GM12878 (cell line): ENCODE measurements around the gene KRTAP5-7. TPM values are rescaled to one million over a fixed set of nuclear protein-coding genes. Genes with fewer than 3 reads are reported as not detected.

Source experiments
- ATAC-seq: fragments of 200-7000 bp; cut with Tn5 transposase; 3 replicates; pipeline ENCODE4 v1.9.1; 2020; ENCODE audit warnings: mild to moderate bottlenecking, moderate library complexity
- BruUV-seq: library from RNA; stranded (reverse); fragments of 400-500 nt; replicated peaks from 2 replicates; lab custom pipeline; 2021; lab: Mats Ljungman, UMichigan
- CTCF ChIA-PET: fragments of 300-600 bp; sonication (Branson Sonifier 250); formaldehyde crosslinking; extraction: SDS; loops from one replicate; lab custom pipeline; 2021; ENCODE audit warnings: inconsistent platforms; lab: Yijun Ruan, JAX
- POLR2A ChIA-PET: fragments of 350-600 bp; formaldehyde crosslinking; extraction: SDS; loops from one replicate; lab custom pipeline; 2021; ENCODE audit warnings: inconsistent platforms; lab: Charles Lee
- RAD21 ChIA-PET: fragments of 300-600 bp; sonication (Branson Sonifier 250); formaldehyde crosslinking; loops from one replicate; lab custom pipeline; 2023; ENCODE audit warnings: antibody characterized with exemption; ENCODE audit not compliant: unreplicated experiment; lab: Charles Lee
- SMC1A ChIA-PET: fragments of 300-600 bp; sonication (Branson Sonifier 250); formaldehyde crosslinking; loops from one replicate; lab custom pipeline; 2023; ENCODE audit not compliant: unreplicated experiment, uncharacterized antibody; lab: Charles Lee
- DNase-seq: peaks from one replicate; pipeline ENCODE4 v3.0.0-alpha.2; 2011; ENCODE audit warnings: low read depth, low spot score
- FAIRE-seq: peaks from 3 replicates; lab custom pipeline; 2011; peaks lifted over from hg19 to GRCh38; lab: Jason Lieb, UNC
- H2AFZ ChIP-seq: 2 replicates; pipeline ENCODE4 v1.6.0; 2011; ENCODE audit warnings: low read depth, low read length, control low read depth; ENCODE audit not compliant: control insufficient read depth
- H3K27ac ChIP-seq: 2 replicates; pipeline ENCODE4 v1.5.1; 2011; ENCODE audit warnings: control low read depth; ENCODE audit not compliant: control insufficient read depth, insufficient read depth
- H3K27me3 ChIP-seq, 2 experiments: replicated peaks in 1 of 2; 2 replicates each; pipeline versions ENCODE4 v1.6.0 to v1.6.1; 2011; ENCODE audit warnings: low read length in 1 of 2; ENCODE audit not compliant: control insufficient read depth in 2 of 2, insufficient read depth in 2 of 2
- H3K36me3 ChIP-seq, 2 experiments: 2 replicates each; pipeline ENCODE4 v1.5.1; 2011; ENCODE audit warnings: low read length in 1 of 2; ENCODE audit not compliant: control insufficient read depth in 2 of 2, insufficient read depth in 2 of 2
- H3K4me1 ChIP-seq: 2 replicates; pipeline ENCODE4 v1.6.1; 2011; ENCODE audit warnings: mild to moderate bottlenecking, low read length, moderate library complexity, mixed read lengths; ENCODE audit not compliant: control insufficient read depth, insufficient read depth
- H3K4me2 ChIP-seq: 2 replicates; pipeline ENCODE4 v1.6.0; 2011; ENCODE audit warnings: control low read depth; ENCODE audit not compliant: control insufficient read depth, insufficient read depth
- H3K4me3 ChIP-seq: fragments of 200-600 bp; sonication (generic); 2 replicates; pipeline ENCODE4 v1.5.1; 2016
- H3K79me2 ChIP-seq: 2 replicates; pipeline ENCODE4 v1.6.0; 2011; ENCODE audit warnings: low read length; ENCODE audit not compliant: control insufficient read depth, insufficient read depth
- H3K9ac ChIP-seq: 2 replicates; pipeline ENCODE4 v1.8.0; 2011; ENCODE audit warnings: low read length, control low read depth, mixed read lengths; ENCODE audit not compliant: control insufficient read depth, insufficient read depth
- H3K9me3 ChIP-seq: replicated peaks from 3 replicates; pipeline ENCODE4 v1.5.1; 2011; ENCODE audit warnings: mild to moderate bottlenecking, low read length; ENCODE audit not compliant: control insufficient read depth, insufficient read depth
- H4K20me1 ChIP-seq: 2 replicates; pipeline ENCODE4 v1.6.0; 2011; ENCODE audit not compliant: control insufficient read depth, insufficient read depth
- ATF3 ChIP-seq: IDR thresholded peaks from 2 replicates; pipeline ENCODE4 v1.6.1; 2011; ENCODE audit warnings: low read depth, mild to moderate bottlenecking, low read length, moderate library complexity, borderline replicate concordance; ENCODE audit errors: extremely low read depth
- CEBPB ChIP-seq, 2 experiments: fragments of 150-350 bp in 1 of 2; IDR thresholded peaks; 2 replicates each; pipeline ENCODE4 v1.6.1; 2012 to 2014; ENCODE audit warnings: low read depth in 2 of 2, low read length in 2 of 2, borderline replicate concordance in 1 of 2, inconsistent platforms in 1 of 2
- EP300 ChIP-seq, 2 experiments: fragments of 150-350 bp in 1 of 2; IDR thresholded peaks; 2 replicates each; pipeline ENCODE4 v1.6.1; 2011 to 2012; ENCODE audit warnings: low read depth in 2 of 2, low read length in 2 of 2, borderline replicate concordance in 1 of 2, improper control_type of control experiment in 1 of 2, inconsistent platforms in 1 of 2; ENCODE audit not compliant: control insufficient read depth in 1 of 2
- EZH2 ChIP-seq: IDR thresholded peaks from 2 replicates; pipeline ENCODE4 v1.6.1; 2012; ENCODE audit warnings: low read depth, mild to moderate bottlenecking, control low read depth, inconsistent platforms, low read length, borderline replicate concordance; ENCODE audit not compliant: control insufficient read depth
- IKZF1 ChIP-seq: fragments of 450-650 bp; conservative IDR thresholded peaks from 2 replicates; pipeline ENCODE4 v1.6.1; 2017; ENCODE audit warnings: antibody characterized with exemption, mild to moderate bottlenecking
- IRF5 ChIP-seq: fragments of 450-650 bp; IDR thresholded peaks from 2 replicates; pipeline ENCODE4 v1.6.1; 2017; ENCODE audit warnings: borderline replicate concordance
- MEF2B ChIP-seq: fragments of 450-650 bp; IDR thresholded peaks from 2 replicates; pipeline ENCODE4 v1.6.1; 2018; ENCODE audit warnings: mild to moderate bottlenecking, moderate library complexity; ENCODE audit not compliant: partially characterized antibody, poor library complexity, severe bottlenecking
- NFXL1 ChIP-seq: fragments of 450-650 bp; IDR thresholded peaks from 2 replicates; pipeline ENCODE4 v1.6.1; 2017; ENCODE audit warnings: antibody characterized with exemption, mild to moderate bottlenecking, borderline replicate concordance
- SPI1 ChIP-seq: IDR thresholded peaks from 2 replicates; pipeline ENCODE4 v1.6.1; 2011; ENCODE audit warnings: low read depth, mild to moderate bottlenecking, low read length, moderate library complexity, borderline replicate concordance; ENCODE audit not compliant: insufficient read depth
- SRF ChIP-seq, 2 experiments: IDR thresholded peaks; 2 replicates each; pipeline ENCODE4 v1.6.1; 2011; ENCODE audit warnings: low read depth in 2 of 2, low read length in 2 of 2, mild to moderate bottlenecking in 1 of 2, moderate library complexity in 1 of 2
- WGBS: methylation state at CpG from one replicate; pipeline ENCODE4 v1.1.6; 2016; ENCODE audit warnings: low lambda C conversion rate; ENCODE audit not compliant: insufficient replicate concordance, insufficient coverage; ENCODE audit errors: missing lambda C conversion rate; 5-methylcytosine and 5-hydroxymethylcytosine counted together
- in situ Hi-C: fragments of 300-500 bp; cut with MboI; formaldehyde crosslinking; loops from 9 replicates; pipeline ENCODE4 v1.14.3; 2018; ENCODE audit warnings: mixed read lengths
- intact Hi-C: fragments of 100-400 bp; cut with micrococcal nuclease; formaldehyde crosslinking; loops from one replicate; pipeline ENCODE4 v1.14.2; 2022; ENCODE audit not compliant: unreplicated experiment
- polyA plus RNA-seq, 11 experiments: library from polyadenylated mRNA; depleted of rRNA in 4 of 11; unstranded in 6 of 11; stranded (reverse) in 5 of 11; fragments of >200 nt; fragmentation: Nextera tagmentation in 4 of 11; fragmentation: Illumina TruSeq in 1 of 11; extraction: Ambion mirVana in 4 of 11; extraction: Trizol in 1 of 11; gene quantifications; 1 replicate in 1 of 11; 2 replicates in 10 of 11; pipeline versions ENCODE4 v1.2.1 to v1.2.3, GENCODE V29; 2011 to 2016; ENCODE audit warnings: inconsistent platforms in 2 of 11, missing spikeins in 2 of 11, low read depth in 1 of 11
- total RNA-seq, 4 experiments: library from RNA; depleted of rRNA in 3 of 4; stranded (reverse); fragments of >200 nt in 3 of 4; fragmentation: Illumina TruSeq in 1 of 4; extraction: Trizol in 1 of 4; gene quantifications; 2 replicates each; pipeline versions ENCODE4 v1.2.1 to v1.2.3, GENCODE V29; 2013 to 2021

The KRTAP5-7 gene
- total and polyA plus RNA-seq, 10 of the 15 experiments (the other 5 are each of a cell fraction or from before 2014, with no cell fraction given), result 0.07 to 0.23 (median 0.19) TPM; not detected in 6

GRCh38 chr11:71525188-71525937, 1.7 kb upstream of the KRTAP5-7 start:
- ChIA-PET POLR2A (no interaction called here), SMC1A (interaction anchor here (1.7 kb wide), 1 partner anchor 15 kb away, joined by 5 read pairs; no protein-coding TSS in a partner anchor), CTCF (no interaction called here)
- H4K20me1 ChIP-seq, result no peaks in the 10 kb centered on the region
- no peak overlapping the region for H3K4me3 ChIP-seq
- BruUV-seq, result no TSS peak
- H3K79me2 ChIP-seq, result no peaks in the 10 kb centered on the region
- H3K36me3 ChIP-seq, result no peaks in the 10 kb centered on the region
- intact Hi-C loops, result no loop called here
- H3K4me1 ChIP-seq, result peaks cover 2% of the 10 kb centered on the region; the same call in 1 of the 2 replicates
- H3K27me3 ChIP-seq, result no peaks in the 10 kb centered on the region
- in situ Hi-C loops, result no loop called here
- FAIRE-seq, result no peak
- H3K4me2 ChIP-seq, result no peak overlapping the region
- no peaks in the 10 kb centered on the region; the same call in 2 of the 3 replicates for H3K9me3 ChIP-seq
- TF ChIP-seq ATF3 (no peak), SRF (IDR thresholded peaks at IDR 0.05; ENCODE audit: low read depth in 2 of 2, low read length in 2 of 2) (no peak), IKZF1 (no peak), MEF2B (no peak), IRF5 (no peak), EZH2 (no peak), CEBPB (IDR thresholded peaks at IDR 0.05; ENCODE audit: borderline replicate concordance in 1 of 2, low read depth in 2 of 2, low read length in 2 of 2) (no peak), NFXL1 (no peak), EP300 (IDR thresholded peaks at IDR 0.05; ENCODE audit: borderline replicate concordance in 1 of 2, control insufficient read depth in 1 of 2, low read depth in 2 of 2, low read length in 2 of 2) (no peak), SPI1 (no peak)
- TF ChIP-seq, all 136 proteins: peak for 0
- ATAC-seq, result no peak
- Histone ChIP-seq H3K9ac (no peak overlapping the region), H3K27ac (no peak overlapping the region), H2AFZ (no peak overlapping the region)
- WGBS, result 34% methylated on average over 3 of the region's 3 CpGs
- RAD21 ChIA-PET, result no interaction called here
- DNase-seq, result no peak
